SU-DHL-6 (cell line): ENCODE data around the gene KCNN3.
"Not testable (repeated sequence)": the region's sequence is repeated elsewhere in the genome, so short reads cannot be mapped to it uniquely, and the experiment has no call there.

ENCODE experiments used
- H2AFZ ChIP-seq: fragments of 200-600 bp; sonication (generic); 2 replicates; pipeline ENCODE4 v1.6.1; 2014; ENCODE audit warnings: low read depth, mild to moderate bottlenecking, moderate library complexity, mixed read lengths, antibody characterized with exemption, low read length; ENCODE audit not compliant: severe bottlenecking
- H3F3A ChIP-seq: fragments of 200-600 bp; shearing (Covaris generic); 2 replicates; pipeline ENCODE4 v1.6.0; 2016; ENCODE audit warnings: antibody characterized with exemption, mild to moderate bottlenecking; ENCODE audit not compliant: insufficient read depth
- H3K27ac ChIP-seq: fragments of 200-600 bp; sonication (generic); 2 replicates; pipeline ENCODE4 v1.5.1; 2016; ENCODE audit warnings: low read depth, mild to moderate bottlenecking, low read length, moderate library complexity, mixed read lengths
- H3K27me3 ChIP-seq: fragments of 200-600 bp; sonication (generic), shearing (Covaris generic); 2 replicates; pipeline ENCODE4 v1.6.0; 2014; ENCODE audit warnings: mild to moderate bottlenecking, low read length
- H3K36me3 ChIP-seq: fragments of 200-600 bp; sonication (generic); 2 replicates; pipeline ENCODE4 v1.6.1; 2014; ENCODE audit warnings: mild to moderate bottlenecking, low read length, mixed read lengths
- H3K4me2 ChIP-seq: fragments of 300-600, 200-600 bp; shearing (Covaris generic), sonication (generic); 2 replicates; pipeline ENCODE4 v1.6.0; 2014; ENCODE audit warnings: low read length, low read depth, mild to moderate bottlenecking; ENCODE audit not compliant: poor library complexity, severe bottlenecking
- H3K4me3 ChIP-seq: fragments of 200-600 bp; sonication (generic); 2 replicates; pipeline ENCODE4 v1.5.1; 2014; ENCODE audit warnings: antibody characterized with exemption, low read length, mild to moderate bottlenecking, mixed read lengths; ENCODE audit not compliant: insufficient read depth, poor library complexity, severe bottlenecking
- H3K79me2 ChIP-seq: fragments of 200-600 bp; sonication (generic); 2 replicates; pipeline ENCODE4 v1.6.1; 2014; ENCODE audit warnings: mild to moderate bottlenecking, low read length, moderate library complexity; ENCODE audit not compliant: insufficient read depth
- H3K9ac ChIP-seq: fragments of 200-600 bp; sonication (generic); 2 replicates; pipeline ENCODE4 v1.7.0; 2014; ENCODE audit warnings: mild to moderate bottlenecking, low read length
- H3K9me2 ChIP-seq: fragments of 200-600 bp; sonication (generic); replicated peaks from 2 replicates; pipeline ENCODE4 v1.6.1; 2014; ENCODE audit warnings: low read length; ENCODE audit not compliant: insufficient read depth
- H3K9me3 ChIP-seq: fragments of 200-600 bp; sonication (generic); 2 replicates; pipeline ENCODE4 v1.6.1; 2014; ENCODE audit warnings: low read length, mixed read lengths; ENCODE audit not compliant: insufficient read depth
- H4K20me1 ChIP-seq: fragments of 200-600 bp; sonication (generic); 2 replicates; pipeline ENCODE4 v1.6.1; 2014; ENCODE audit warnings: low read depth, mild to moderate bottlenecking, antibody characterized with exemption, low read length, moderate library complexity, mixed read lengths
- EZH2phosphoT487 ChIP-seq: fragments of 200-600 bp; sonication (generic), shearing (Covaris generic); conservative IDR thresholded peaks from 2 replicates; pipeline ENCODE4 v1.6.1; 2018; ENCODE audit warnings: mild to moderate bottlenecking, antibody characterized with exemption, low read length, moderate library complexity, mixed read lengths
- TF ChIP-seq, protein P1 (sequence below): fragments of 200-600 bp; sonication (generic); IDR thresholded peaks from one replicate; pipeline ENCODE4 v1.5.1; 2017; ENCODE audit warnings: antibody characterized with exemption, mild to moderate bottlenecking, low read length, moderate library complexity; ENCODE audit not compliant: insufficient read depth, poor library complexity, severe bottlenecking

Gene KCNN3

DNA sequence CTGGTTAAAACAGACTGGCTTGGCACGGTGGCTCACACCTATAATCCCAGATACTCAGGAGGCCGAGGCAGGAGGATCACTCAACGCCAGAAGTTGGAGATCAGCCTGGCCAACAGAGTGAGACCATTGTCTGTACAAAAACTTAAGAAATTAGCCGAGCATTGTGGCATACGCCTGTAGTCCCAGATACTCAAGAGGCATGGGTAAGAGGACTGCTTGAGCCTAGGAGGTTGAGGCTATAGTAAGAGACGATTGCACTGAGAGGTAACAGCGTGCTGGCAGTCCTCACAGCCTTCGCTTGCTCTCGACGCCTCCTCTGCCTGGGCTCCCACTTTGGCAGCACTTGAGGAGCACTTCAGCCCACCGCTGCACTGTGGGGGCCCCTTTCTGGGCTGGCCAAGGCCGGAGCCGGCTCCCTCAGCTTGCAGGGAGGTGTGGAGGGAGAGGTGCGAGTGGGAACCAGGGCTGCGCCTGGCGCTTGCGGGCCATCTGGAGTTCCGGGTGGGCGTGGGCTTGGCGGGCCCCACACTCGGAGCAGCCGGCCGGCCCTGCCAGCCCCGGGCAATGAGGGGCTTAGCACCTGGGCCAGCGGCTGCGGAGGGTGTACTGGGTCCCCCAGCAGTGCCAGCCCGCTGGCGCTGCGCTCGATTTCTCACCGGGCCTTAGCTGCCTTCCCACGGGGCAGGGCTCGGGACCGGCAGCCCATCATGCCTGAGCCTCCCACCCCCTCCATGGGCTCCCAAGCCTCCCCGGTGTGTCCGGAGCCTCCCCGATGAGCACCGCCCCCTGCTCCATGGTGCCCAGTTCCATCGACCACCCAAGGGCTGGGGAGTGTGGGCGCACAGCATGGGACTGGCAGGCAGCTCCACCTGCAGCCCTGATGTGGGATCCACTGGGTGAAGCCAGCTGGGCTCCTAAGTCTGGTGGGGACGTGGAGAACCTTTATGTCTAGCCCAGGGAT lies 199.5 kb downstream of the KCNN3 start:
- H3K4me3 ChIP-seq, H3K9me2 ChIP-seq, H3K9me3 ChIP-seq, H4K20me1 ChIP-seq, H3K27me3 ChIP-seq, H3K4me2 ChIP-seq, H3K27ac ChIP-seq, H3K79me2 ChIP-seq, H3F3A ChIP-seq, H3K9ac ChIP-seq, H3K36me3 ChIP-seq, H2AFZ ChIP-seq: not testable (repeated sequence)

DNA sequence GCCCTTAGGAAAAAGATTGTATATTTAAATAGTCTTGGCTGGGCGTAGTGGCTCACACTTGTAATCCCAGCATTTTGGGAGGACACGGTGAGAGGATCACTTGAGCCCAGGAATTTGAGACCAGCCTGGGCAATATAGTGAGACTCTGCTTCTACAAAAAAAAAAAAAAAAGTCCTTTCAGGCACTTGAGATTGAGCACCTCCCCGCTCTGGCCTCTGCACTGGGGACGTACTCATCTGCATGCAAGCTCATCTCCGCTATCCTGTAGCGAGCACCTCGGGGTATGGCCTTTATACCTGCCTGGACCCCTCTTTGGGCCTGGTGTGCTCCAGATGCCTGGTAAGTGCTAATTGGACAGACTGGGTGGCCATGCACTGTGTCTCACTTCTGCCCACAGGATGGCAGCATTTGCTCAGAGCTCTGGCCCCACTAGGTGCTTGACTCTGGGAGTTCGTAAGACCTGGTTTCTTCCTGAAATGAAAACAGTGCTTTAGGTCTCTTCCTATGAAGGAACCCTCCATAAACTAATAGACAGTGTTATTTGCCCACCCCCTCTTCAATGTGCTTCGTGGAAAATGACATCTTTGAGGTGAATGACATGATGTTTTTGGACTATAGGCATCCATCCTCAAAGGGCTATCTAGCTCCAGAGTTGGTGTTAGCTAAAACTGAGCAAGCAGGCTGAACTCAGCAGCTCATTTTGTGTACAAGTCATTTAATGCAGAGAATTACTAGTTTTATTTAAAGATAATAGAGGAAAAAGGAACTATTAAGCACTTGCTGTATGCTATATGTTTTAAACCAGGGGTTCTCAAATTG lies 200.4 kb downstream of the KCNN3 start:
- Histone ChIP-seq H3K27me3 (no peaks in the 10 kb centered on the region), H3K4me3 (no peak overlapping the region), H3K79me2 (no peaks in the 10 kb centered on the region), H3K27ac (no peak overlapping the region), H4K20me1 (no peaks in the 10 kb centered on the region), H3K9ac (no peak overlapping the region), H3K9me3 (no peaks in the 10 kb centered on the region), H3K4me2 (no peak overlapping the region), H2AFZ (no peak overlapping the region), H3K36me3 (no peaks in the 10 kb centered on the region), H3F3A (no peaks in the 10 kb centered on the region), H3K9me2 (no peaks in the 10 kb centered on the region)
- TF ChIP-seq, protein P1, sequence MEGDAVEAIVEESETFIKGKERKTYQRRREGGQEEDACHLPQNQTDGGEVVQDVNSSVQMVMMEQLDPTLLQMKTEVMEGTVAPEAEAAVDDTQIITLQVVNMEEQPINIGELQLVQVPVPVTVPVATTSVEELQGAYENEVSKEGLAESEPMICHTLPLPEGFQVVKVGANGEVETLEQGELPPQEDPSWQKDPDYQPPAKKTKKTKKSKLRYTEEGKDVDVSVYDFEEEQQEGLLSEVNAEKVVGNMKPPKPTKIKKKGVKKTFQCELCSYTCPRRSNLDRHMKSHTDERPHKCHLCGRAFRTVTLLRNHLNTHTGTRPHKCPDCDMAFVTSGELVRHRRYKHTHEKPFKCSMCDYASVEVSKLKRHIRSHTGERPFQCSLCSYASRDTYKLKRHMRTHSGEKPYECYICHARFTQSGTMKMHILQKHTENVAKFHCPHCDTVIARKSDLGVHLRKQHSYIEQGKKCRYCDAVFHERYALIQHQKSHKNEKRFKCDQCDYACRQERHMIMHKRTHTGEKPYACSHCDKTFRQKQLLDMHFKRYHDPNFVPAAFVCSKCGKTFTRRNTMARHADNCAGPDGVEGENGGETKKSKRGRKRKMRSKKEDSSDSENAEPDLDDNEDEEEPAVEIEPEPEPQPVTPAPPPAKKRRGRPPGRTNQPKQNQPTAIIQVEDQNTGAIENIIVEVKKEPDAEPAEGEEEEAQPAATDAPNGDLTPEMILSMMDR, result peak; percentile 85
- TF ChIP-seq EZH2phosphoT487, result no peak

DNA sequence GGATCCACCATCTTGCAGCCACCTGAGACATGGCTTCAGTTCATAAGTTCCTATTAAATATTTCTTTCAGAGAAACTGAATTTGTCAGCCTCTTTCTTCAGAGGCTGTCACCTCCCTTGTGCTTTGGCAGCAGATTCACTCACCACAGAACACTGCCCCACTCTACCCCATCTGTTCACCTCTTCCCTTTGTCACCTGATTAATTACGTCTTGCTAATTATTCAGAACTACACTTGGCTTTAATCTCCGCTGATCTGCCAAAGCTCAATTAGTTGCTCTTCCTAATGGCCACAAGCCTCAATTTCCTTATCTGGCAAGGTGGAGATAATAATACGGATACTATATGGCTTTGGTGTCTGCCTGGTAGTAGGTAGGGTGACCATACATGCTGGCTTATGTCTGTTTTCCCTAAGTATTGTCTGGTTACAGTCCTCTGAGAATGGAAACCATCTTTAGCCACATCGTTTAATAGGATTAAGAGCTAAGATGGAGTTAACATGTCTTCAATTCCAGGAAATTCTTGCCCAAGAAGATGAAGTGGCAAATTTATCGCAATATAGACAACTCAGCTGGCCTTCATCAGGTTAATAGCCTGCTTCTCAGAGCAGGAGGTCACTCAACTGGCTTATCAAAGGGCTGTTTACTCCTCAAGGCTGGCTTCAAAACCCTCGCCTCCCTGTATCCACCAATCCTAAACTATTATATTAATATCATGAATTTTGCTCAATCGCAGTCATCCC lies 203.9 kb downstream of the KCNN3 start:
- no peaks in the 10 kb centered on the region for H3F3A ChIP-seq
- no peak overlapping the region for H3K4me2 ChIP-seq
- H3K9me2 ChIP-seq, result no peaks in the 10 kb centered on the region
- TF ChIP-seq, protein P1, result no peak
- H3K9ac ChIP-seq, result no peak overlapping the region
- H3K4me3 ChIP-seq, result no peak overlapping the region
- no peaks in the 10 kb centered on the region for H4K20me1 ChIP-seq
- H2AFZ ChIP-seq, result no peak overlapping the region
- no peaks in the 10 kb centered on the region for H3K79me2 ChIP-seq
- no peaks in the 10 kb centered on the region for H3K27me3 ChIP-seq
- H3K36me3 ChIP-seq, result no peaks in the 10 kb centered on the region
- no peaks in the 10 kb centered on the region for H3K9me3 ChIP-seq
- H3K27ac ChIP-seq, result no peak overlapping the region
